HCT116 (cell line): ENCODE data around the gene COBL.

ENCODE experiments used
- ATF3 ChIP-seq: IDR thresholded peaks from 2 replicates; pipeline ENCODE4 v1.6.1; 2012
- CEBPB ChIP-seq: IDR thresholded peaks from 2 replicates; pipeline ENCODE4 v1.6.1; 2012; ENCODE audit warnings: low read depth
- EZH2 ChIP-seq: fragments of 200-600 bp; sonication (generic); IDR thresholded peaks from 2 replicates; pipeline ENCODE4 v1.6.1; 2017; ENCODE audit warnings: antibody characterized with exemption, mixed run types
- EZH2phosphoT487 ChIP-seq: fragments of 200-600 bp; IDR thresholded peaks from 2 replicates; pipeline ENCODE4 v1.6.1; 2018; ENCODE audit warnings: antibody characterized with exemption, borderline replicate concordance
- JUND ChIP-seq: IDR thresholded peaks from 2 replicates; pipeline ENCODE4 v1.6.1; 2012
- MAX ChIP-seq: IDR thresholded peaks from 2 replicates; pipeline ENCODE4 v1.6.1; 2012
- POLR2A ChIP-seq: IDR thresholded peaks from 2 replicates; pipeline ENCODE4 v1.7.0; 2011; ENCODE audit warnings: borderline replicate concordance; ENCODE audit not compliant: insufficient read depth, insufficient read length; ENCODE audit errors: extremely low read depth
- POLR2AphosphoS5 ChIP-seq: IDR thresholded peaks from 2 replicates; pipeline ENCODE4 v1.6.1; 2011; ENCODE audit warnings: mild to moderate bottlenecking, low read depth, low read length, moderate library complexity
- RAD21 ChIP-seq: IDR thresholded peaks from 2 replicates; pipeline ENCODE4 v1.6.1; 2012; ENCODE audit warnings: low read depth, mild to moderate bottlenecking
- SIN3A ChIP-seq: IDR thresholded peaks from 2 replicates; pipeline ENCODE4 v1.6.1; 2012; ENCODE audit warnings: low read depth
- SRF ChIP-seq: IDR thresholded peaks from 2 replicates; pipeline ENCODE4 v1.6.1; 2012; ENCODE audit warnings: low read depth
- ZFX ChIP-seq: fragments of 450-650 bp; IDR thresholded peaks from 2 replicates; pipeline ENCODE4 v1.6.1; 2017
- TF ChIP-seq, protein P1 (sequence below), 3 experiments: fragments of 200-600 bp in 1 of 3; sonication (generic) in 1 of 3; IDR thresholded peaks in 2 of 3; conservative IDR thresholded peaks in 1 of 3; 2 replicates each; pipeline ENCODE4 v1.5.1; 2012 to 2017; ENCODE audit warnings: low read depth in 2 of 3, low read length in 2 of 3, antibody characterized with exemption in 1 of 3, borderline replicate concordance in 1 of 3, control low read depth in 1 of 3, mild to moderate bottlenecking in 1 of 3, mixed read lengths in 1 of 3, mixed run types in 1 of 3, moderate library complexity in 1 of 3; ENCODE audit not compliant: insufficient read depth in 1 of 3
- TF ChIP-seq, protein P2 (sequence below): IDR thresholded peaks from 2 replicates; pipeline ENCODE4 v1.6.1; 2012; ENCODE audit warnings: low read depth

GRCh38 chr7:51121036-51121790, 195.4 kb downstream of the COBL start:
- TF ChIP-seq ZFX: no peak
- TF ChIP-seq POLR2AphosphoS5: no peak
- TF ChIP-seq EZH2phosphoT487: no peak
- no peak for TF ChIP-seq POLR2A
- TF ChIP-seq, protein P1, sequence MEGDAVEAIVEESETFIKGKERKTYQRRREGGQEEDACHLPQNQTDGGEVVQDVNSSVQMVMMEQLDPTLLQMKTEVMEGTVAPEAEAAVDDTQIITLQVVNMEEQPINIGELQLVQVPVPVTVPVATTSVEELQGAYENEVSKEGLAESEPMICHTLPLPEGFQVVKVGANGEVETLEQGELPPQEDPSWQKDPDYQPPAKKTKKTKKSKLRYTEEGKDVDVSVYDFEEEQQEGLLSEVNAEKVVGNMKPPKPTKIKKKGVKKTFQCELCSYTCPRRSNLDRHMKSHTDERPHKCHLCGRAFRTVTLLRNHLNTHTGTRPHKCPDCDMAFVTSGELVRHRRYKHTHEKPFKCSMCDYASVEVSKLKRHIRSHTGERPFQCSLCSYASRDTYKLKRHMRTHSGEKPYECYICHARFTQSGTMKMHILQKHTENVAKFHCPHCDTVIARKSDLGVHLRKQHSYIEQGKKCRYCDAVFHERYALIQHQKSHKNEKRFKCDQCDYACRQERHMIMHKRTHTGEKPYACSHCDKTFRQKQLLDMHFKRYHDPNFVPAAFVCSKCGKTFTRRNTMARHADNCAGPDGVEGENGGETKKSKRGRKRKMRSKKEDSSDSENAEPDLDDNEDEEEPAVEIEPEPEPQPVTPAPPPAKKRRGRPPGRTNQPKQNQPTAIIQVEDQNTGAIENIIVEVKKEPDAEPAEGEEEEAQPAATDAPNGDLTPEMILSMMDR (IDR thresholded peaks at IDR 0.05 in 2 of 3, conservative IDR thresholded peaks at IDR 0.05 in 1 of 3; ENCODE audit: borderline replicate concordance in 1 of 3, insufficient read depth in 1 of 3, low read depth in 2 of 3, low read length in 2 of 3): no peak
- TF ChIP-seq, protein P2, sequence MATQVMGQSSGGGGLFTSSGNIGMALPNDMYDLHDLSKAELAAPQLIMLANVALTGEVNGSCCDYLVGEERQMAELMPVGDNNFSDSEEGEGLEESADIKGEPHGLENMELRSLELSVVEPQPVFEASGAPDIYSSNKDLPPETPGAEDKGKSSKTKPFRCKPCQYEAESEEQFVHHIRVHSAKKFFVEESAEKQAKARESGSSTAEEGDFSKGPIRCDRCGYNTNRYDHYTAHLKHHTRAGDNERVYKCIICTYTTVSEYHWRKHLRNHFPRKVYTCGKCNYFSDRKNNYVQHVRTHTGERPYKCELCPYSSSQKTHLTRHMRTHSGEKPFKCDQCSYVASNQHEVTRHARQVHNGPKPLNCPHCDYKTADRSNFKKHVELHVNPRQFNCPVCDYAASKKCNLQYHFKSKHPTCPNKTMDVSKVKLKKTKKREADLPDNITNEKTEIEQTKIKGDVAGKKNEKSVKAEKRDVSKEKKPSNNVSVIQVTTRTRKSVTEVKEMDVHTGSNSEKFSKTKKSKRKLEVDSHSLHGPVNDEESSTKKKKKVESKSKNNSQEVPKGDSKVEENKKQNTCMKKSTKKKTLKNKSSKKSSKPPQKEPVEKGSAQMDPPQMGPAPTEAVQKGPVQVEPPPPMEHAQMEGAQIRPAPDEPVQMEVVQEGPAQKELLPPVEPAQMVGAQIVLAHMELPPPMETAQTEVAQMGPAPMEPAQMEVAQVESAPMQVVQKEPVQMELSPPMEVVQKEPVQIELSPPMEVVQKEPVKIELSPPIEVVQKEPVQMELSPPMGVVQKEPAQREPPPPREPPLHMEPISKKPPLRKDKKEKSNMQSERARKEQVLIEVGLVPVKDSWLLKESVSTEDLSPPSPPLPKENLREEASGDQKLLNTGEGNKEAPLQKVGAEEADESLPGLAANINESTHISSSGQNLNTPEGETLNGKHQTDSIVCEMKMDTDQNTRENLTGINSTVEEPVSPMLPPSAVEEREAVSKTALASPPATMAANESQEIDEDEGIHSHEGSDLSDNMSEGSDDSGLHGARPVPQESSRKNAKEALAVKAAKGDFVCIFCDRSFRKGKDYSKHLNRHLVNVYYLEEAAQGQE: no peak
- no peak for TF ChIP-seq EZH2
- TF ChIP-seq SRF: no peak
- TF ChIP-seq SIN3A: no peak
- TF ChIP-seq JUND: no peak
- no peak for TF ChIP-seq CEBPB
- TF ChIP-seq RAD21: no peak
- no peak for TF ChIP-seq MAX
- TF ChIP-seq ATF3: no peak
